SK-N-SH (cell line): Measurements from ENCODE around the gene NCF2. TPM values are rescaled to one million over a fixed set of nuclear protein-coding genes. Genes with fewer than 3 reads are reported as not detected.

Experiments
- CTCF ChIA-PET: fragments of 300-600, 350-600 bp; formaldehyde crosslinking; extraction: SDS; loops from one replicate; lab custom pipeline; 2021; lab: Yijun Ruan, JAX
- POLR2A ChIA-PET: fragments of 350-600 bp; sonication (Branson Sonifier 250); formaldehyde crosslinking; extraction: SDS; loops from one replicate; lab custom pipeline; 2020; ENCODE audit warnings: antibody characterized with exemption, inconsistent platforms; lab: Yijun Ruan, JAX
- DNase-seq: peaks from one replicate; pipeline ENCODE4 v3.0.0; 2012
- H2AFZ ChIP-seq: fragments of 200-600 bp; sonication (generic); 2 replicates; pipeline ENCODE4 v1.8.1; 2016; ENCODE audit warnings: antibody characterized with exemption, mild to moderate bottlenecking, low read depth
- H3F3A ChIP-seq: fragments of 200-600 bp; sonication (generic); replicated peaks from 2 replicates; pipeline ENCODE3; 2016; ENCODE audit warnings: antibody characterized with exemption, mild to moderate bottlenecking; ENCODE audit not compliant: insufficient read depth
- H3K27ac ChIP-seq, 2 experiments: fragments of 200-500 bp in 1 of 2; fragments of 200-600 bp in 1 of 2; sonication (Bioruptor generic) in 1 of 2; sonication (generic), shearing (Covaris generic) in 1 of 2; 2 replicates each; pipeline versions ENCODE4 v1.5.1 to v1.6.1; 2014 to 2016; ENCODE audit warnings: low read depth in 2 of 2, inconsistent platforms in 1 of 2, low read length in 1 of 2, mild to moderate bottlenecking in 1 of 2, mixed read lengths in 1 of 2
- H3K27me3 ChIP-seq: fragments of 200-600 bp; sonication (generic), shearing (Covaris generic); 2 replicates; pipeline ENCODE4 v1.6.1; 2016; ENCODE audit warnings: mixed run types; ENCODE audit not compliant: insufficient read depth
- H3K36me3 ChIP-seq, 2 experiments: fragments of 200-500 bp in 1 of 2; fragments of 200-600 bp in 1 of 2; sonication (Bioruptor generic) in 1 of 2; sonication (generic) in 1 of 2; replicated peaks in 1 of 2; 2 replicates each; pipeline versions ENCODE3 to v1.5.1; 2014 to 2016; ENCODE audit warnings: low read length in 1 of 2, mild to moderate bottlenecking in 1 of 2; ENCODE audit not compliant: insufficient read depth in 2 of 2, control insufficient read depth in 1 of 2
- H3K4me1 ChIP-seq, 2 experiments: fragments of 200-500 bp in 1 of 2; fragments of 200-600 bp in 1 of 2; sonication (Bioruptor generic) in 1 of 2; sonication (generic), shearing (Covaris generic) in 1 of 2; 2 replicates each; pipeline versions ENCODE4 v1.5.1 to v1.6.1; 2014 to 2016; ENCODE audit warnings: low read depth in 1 of 2, low read length in 1 of 2, mixed run types in 1 of 2; ENCODE audit not compliant: insufficient read depth in 2 of 2, control insufficient read depth in 1 of 2
- H3K4me2 ChIP-seq: fragments of 200-600 bp; sonication (generic), shearing (Covaris generic); 2 replicates; pipeline ENCODE4 v1.6.1; 2017; ENCODE audit warnings: mixed run types
- H3K4me3 ChIP-seq, 2 experiments: fragments of 200-500 bp in 1 of 2; fragments of 200-600 bp in 1 of 2; sonication (Bioruptor generic) in 1 of 2; sonication (generic), shearing (Covaris generic) in 1 of 2; 2 replicates each; pipeline versions ENCODE4 v1.5.1 to v1.8.1; 2014 to 2016; ENCODE audit warnings: low read depth in 2 of 2, inconsistent platforms in 1 of 2, low read length in 1 of 2, mild to moderate bottlenecking in 1 of 2, mixed read lengths in 1 of 2, moderate library complexity in 1 of 2
- H3K79me2 ChIP-seq: fragments of 200-600 bp; sonication (generic); 2 replicates; pipeline ENCODE4 v1.8.1; 2017; ENCODE audit warnings: mild to moderate bottlenecking; ENCODE audit not compliant: insufficient read depth
- H3K9ac ChIP-seq: fragments of 200-600 bp; sonication (generic); 2 replicates; pipeline ENCODE4 v1.6.1; 2017; ENCODE audit warnings: mixed run types
- H3K9me2 ChIP-seq: fragments of 200-600 bp; sonication (generic); 2 replicates; pipeline ENCODE4 v1.6.1; 2017; ENCODE audit warnings: mixed run types
- H3K9me3 ChIP-seq: fragments of 200-600 bp; sonication (generic); 2 replicates; pipeline ENCODE4 v1.6.1; 2017; ENCODE audit warnings: mixed run types, mild to moderate bottlenecking, moderate library complexity
- H4K20me1 ChIP-seq: fragments of 200-600 bp; sonication (generic); 2 replicates; pipeline ENCODE4 v1.6.1; 2017; ENCODE audit warnings: mild to moderate bottlenecking, mixed run types; ENCODE audit not compliant: insufficient read depth
- ELF1 ChIP-seq: IDR thresholded peaks from 2 replicates; pipeline ENCODE4 v1.4.0; 2012
- EZH2phosphoT487 ChIP-seq: fragments of 200-600 bp; sonication (generic); IDR thresholded peaks from 2 replicates; pipeline ENCODE4 v1.6.1; 2017; ENCODE audit warnings: low read depth, mixed run types, mild to moderate bottlenecking, antibody characterized with exemption, moderate library complexity, borderline replicate concordance
- FOSL2 ChIP-seq: IDR thresholded peaks from 2 replicates; pipeline ENCODE4 v1.4.0; 2012; ENCODE audit warnings: low read depth, mild to moderate bottlenecking, moderate library complexity, borderline replicate concordance
- GABPA ChIP-seq: IDR thresholded peaks from 2 replicates; pipeline ENCODE4 v1.4.0; 2012; ENCODE audit warnings: low read depth, mild to moderate bottlenecking
- IRF3 ChIP-seq: fragments of 150-350 bp; IDR thresholded peaks from 2 replicates; pipeline ENCODE4 v1.6.1; 2016; ENCODE audit warnings: mild to moderate bottlenecking, low read depth, low read length
- JUND ChIP-seq: IDR thresholded peaks from 2 replicates; pipeline ENCODE4 v1.4.0; 2012
- MEF2A ChIP-seq: IDR thresholded peaks from 2 replicates; pipeline ENCODE4 v1.4.0; 2012; ENCODE audit warnings: low read depth, borderline replicate concordance
- MXI1 ChIP-seq: IDR thresholded peaks from 2 replicates; pipeline ENCODE4 v1.6.1; 2012; ENCODE audit warnings: mild to moderate bottlenecking, low read depth, low read length, improper control_type of control experiment
- NRF1 ChIP-seq: IDR thresholded peaks from 2 replicates; pipeline ENCODE4 v1.6.1; 2012; ENCODE audit warnings: low read depth, mild to moderate bottlenecking, low read length
- POLR2AphosphoS5 ChIP-seq: IDR thresholded peaks from 2 replicates; pipeline ENCODE4 v1.6.1; 2012; ENCODE audit warnings: low read depth, low read length
- RAD21 ChIP-seq: IDR thresholded peaks from 2 replicates; pipeline ENCODE4 v1.6.1; 2012; ENCODE audit warnings: mild to moderate bottlenecking, low read length
- REST ChIP-seq: IDR thresholded peaks from 2 replicates; pipeline ENCODE4 v1.6.1; 2012; ENCODE audit warnings: mild to moderate bottlenecking, low read depth, low read length, moderate library complexity
- TAF1 ChIP-seq: IDR thresholded peaks from 2 replicates; pipeline ENCODE4 v1.6.1; 2012; ENCODE audit warnings: low read depth, mild to moderate bottlenecking, low read length, moderate library complexity, borderline replicate concordance
- TCF12 ChIP-seq: IDR thresholded peaks from 2 replicates; pipeline ENCODE4 v1.4.0; 2012
- USF1 ChIP-seq: IDR thresholded peaks from 2 replicates; pipeline ENCODE4 v1.4.0; 2012; ENCODE audit warnings: low read depth, borderline replicate concordance
- YY1 ChIP-seq: IDR thresholded peaks from 2 replicates; pipeline ENCODE4 v1.4.0; 2012; ENCODE audit warnings: low read depth, mild to moderate bottlenecking
- WGBS: methylation state at CpG from one replicate; pipeline ENCODE4 v1.1.6; 2017; ENCODE audit warnings: low lambda C conversion rate; 5-methylcytosine and 5-hydroxymethylcytosine counted together
- polyA plus RNA-seq, 3 experiments: library from polyadenylated mRNA; depleted of rRNA; stranded (reverse); fragments of >200 nt; gene quantifications; 2 replicates each; pipeline ENCODE4 v1.2.3, GENCODE V29; 2012

The NCF2 gene
- polyA plus RNA-seq, 1 of the 3 experiments (the other 2 are of a cell fraction): 2.0 TPM

- TF ChIP-seq REST: 0 out of 2 replicates have a peak, but pooled peaks have one; percentile 36
- TF ChIP-seq JUND: no peak
- TF ChIP-seq EZH2phosphoT487: no peak
- no peak for TF ChIP-seq YY1
- peak; percentile 81; the same call in 1 of the 2 replicates for TF ChIP-seq TAF1
- peak; percentile 85 for TF ChIP-seq ELF1
- peak; percentile 13; the same call in 1 of the 2 replicates for TF ChIP-seq IRF3
- TF ChIP-seq TCF12: no peak
- TF ChIP-seq POLR2AphosphoS5: peak; percentile 93
- peak; percentile 95 for TF ChIP-seq USF1
- peak; percentile 76 for TF ChIP-seq MXI1
- peak; percentile 17; the same call in 1 of the 2 replicates for TF ChIP-seq FOSL2
- peak; percentile 93 for TF ChIP-seq NRF1
- TF ChIP-seq, all 33 proteins: peak for 17
Observed at GRCh38 chr1:183635606-183636333, 45.5 kb upstream of the NCF2 start, which contains the start of gene ARPC5 (continued).

GRCh38 chr1:183635099-183635605 is 44.9 kb upstream of the NCF2 start:
- Histone ChIP-seq H3K36me3 (peaks cover 26 to 32% of the 10 kb centered on the region in 2 experiments), H3K9ac (peak overlapping the region; percentile 91), H3K4me2 (peak overlapping the region; percentile 83), H3K4me3 (peak overlapping the region; percentile 85 to 92), H3K27ac (peak overlapping the region; percentile 82 to 94), H3K4me1 (peaks cover 13 to 32% of the 10 kb centered on the region in 2 experiments; a peak in 3 of 4 replicates), H3K79me2 (peaks cover 73% of the 10 kb centered on the region), H3F3A (peaks cover 21% of the 10 kb centered on the region), H3K27me3 (no peaks in the 10 kb centered on the region), H3K9me3 (no peaks in the 10 kb centered on the region), H3K9me2 (no peaks in the 10 kb centered on the region), H4K20me1 (peaks cover 43% of the 10 kb centered on the region), H2AFZ (no peak overlapping the region)
- ChIA-PET POLR2A (no interaction called here), CTCF (interaction anchor here (0.6 to 2.7 kb wide), 8 partner anchors 11 to 416 kb away, joined by 3 to 20 read pairs (median 4); partner anchors contain the start of gene TSEN15)
- 2% methylated on average over 22 of the region's 42 CpGs for WGBS
- no peak for TF ChIP-seq GABPA
- TF ChIP-seq MEF2A: no peak
- peak; percentile 24; the same call in 1 of the 2 replicates for TF ChIP-seq YY1
- no peak for TF ChIP-seq RAD21
- no peak for TF ChIP-seq IRF3
- TF ChIP-seq POLR2AphosphoS5: no peak
- TF ChIP-seq TAF1: 0 out of 2 replicates have a peak, but pooled peaks have one; percentile 23
- DNase-seq: peak; percentile 71
